Measurements from ENCODE around the gene MRPL36. TPM values are rescaled to one million over a fixed set of nuclear protein-coding genes. Genes with fewer than 3 reads are reported as not detected.

MRPL36 gene
- polyA plus RNA-seq, 1 donor (not counting 4 experiments of a cell fraction or from before 2014, with no cell fraction given) = 121 TPM

GRCh38 chr5:1805326-1805725 lies 5.7 kb upstream of the MRPL36 start:
- Histone ChIP-seq H3K27ac (ENCODE audit: control insufficient read depth, insufficient read depth, low read length) (no peak overlapping the region), H3K79me2 (ENCODE audit: control insufficient read depth, insufficient read depth, low read length) (peaks cover 88% of the 10 kb centered on the region), H3K9me3 (ENCODE audit: control insufficient read depth, low read depth, low read length) (peaks cover 4% of the 10 kb centered on the region), H3K9ac (ENCODE audit: control insufficient read depth, extremely low read depth, insufficient read depth, low read length) (no peak overlapping the region), H3K4me2 (ENCODE audit: control insufficient read depth, extremely low read depth, insufficient read depth, low read depth, low read length) (no peak overlapping the region), H3K9me1 (ENCODE audit: control insufficient read depth, extremely low read depth, insufficient read depth, low read length) (no peaks in the 10 kb centered on the region), H3K36me3 (ENCODE audit: control insufficient read depth in 2 of 2, extremely low read depth in 1 of 2, insufficient read depth in 2 of 2, low read length in 2 of 2) (peaks cover 30 to 66% of the 10 kb centered on the region in 2 experiments), H3K4me1 (ENCODE audit: control insufficient read depth, extremely low read depth, insufficient read depth, low read length) (peaks cover 18% of the 10 kb centered on the region), H3K4me3 (ENCODE audit: control insufficient read depth in 2 of 3, extremely low read depth in 1 of 3, insufficient read depth in 2 of 3, low read depth in 1 of 3, low read length in 3 of 3) (no peak overlapping the region), H2AFZ (ENCODE audit: control insufficient read depth, low read length) (no peak overlapping the region), H4K20me1 (ENCODE audit: control insufficient read depth, extremely low read depth, insufficient read depth, low read length) (no peaks in the 10 kb centered on the region), H3K27me3 (ENCODE audit: control insufficient read depth, extremely low read depth, insufficient read depth, low read length) (no peaks in the 10 kb centered on the region)
- no peak for TF ChIP-seq EZH2 (IDR thresholded peaks at IDR 0.05; ENCODE audit: low read length)
- no peak for TF ChIP-seq CTCF (optimal IDR thresholded peaks at IDR 0.05 in 1 of 3, IDR thresholded peaks at IDR 0.05 in 1 of 3, conservative IDR thresholded peaks at IDR 0.05 in 1 of 3; ENCODE audit: extremely low read depth in 1 of 3, insufficient read depth in 2 of 3, low read length in 3 of 3)
- FAIRE-seq (no peak), DNase-seq (ENCODE audit: low read depth, low spot score) (no peak)
- dilution Hi-C loops (cut with MboI; ENCODE audit: extremely low pct_ligation_motif_present, low sequenced_read_pairs) = no loop called here

GRCh38 chr5:1804001-1804690 lies 4.5 kb upstream of the MRPL36 start:
- no peak for FAIRE-seq
- Histone ChIP-seq H3K4me2 (ENCODE audit: control insufficient read depth, extremely low read depth, insufficient read depth, low read depth, low read length) (no peak overlapping the region), H3K4me1 (ENCODE audit: control insufficient read depth, extremely low read depth, insufficient read depth, low read length) (peaks cover 20% of the 10 kb centered on the region), H3K36me3 (ENCODE audit: control insufficient read depth in 2 of 2, extremely low read depth in 1 of 2, insufficient read depth in 2 of 2, low read length in 2 of 2) (peaks cover 25 to 55% of the 10 kb centered on the region in 2 experiments), H3K79me2 (ENCODE audit: control insufficient read depth, insufficient read depth, low read length) (peaks cover 83% of the 10 kb centered on the region), H4K20me1 (ENCODE audit: control insufficient read depth, extremely low read depth, insufficient read depth, low read length) (no peaks in the 10 kb centered on the region), H3K27me3 (ENCODE audit: control insufficient read depth, extremely low read depth, insufficient read depth, low read length) (no peaks in the 10 kb centered on the region), H3K9ac (ENCODE audit: control insufficient read depth, extremely low read depth, insufficient read depth, low read length) (no peak overlapping the region), H3K9me3 (ENCODE audit: control insufficient read depth, low read depth, low read length) (peaks cover 4% of the 10 kb centered on the region), H3K4me3 (ENCODE audit: control insufficient read depth in 2 of 3, extremely low read depth in 1 of 3, insufficient read depth in 2 of 3, low read depth in 1 of 3, low read length in 3 of 3) (no peak overlapping the region), H2AFZ (ENCODE audit: control insufficient read depth, low read length) (no peak overlapping the region), H3K9me1 (ENCODE audit: control insufficient read depth, extremely low read depth, insufficient read depth, low read length) (no peaks in the 10 kb centered on the region), H3K27ac (ENCODE audit: control insufficient read depth, insufficient read depth, low read length) (no peak overlapping the region)
- dilution Hi-C loops (cut with MboI; ENCODE audit: extremely low pct_ligation_motif_present, low sequenced_read_pairs) = no loop called here
- no peak for DNase-seq (ENCODE audit: low read depth, low spot score)
- TF ChIP-seq CTCF (optimal IDR thresholded peaks at IDR 0.05 in 1 of 3, IDR thresholded peaks at IDR 0.05 in 1 of 3, conservative IDR thresholded peaks at IDR 0.05 in 1 of 3; ENCODE audit: extremely low read depth in 1 of 3, insufficient read depth in 2 of 3, low read length in 3 of 3) = no peak
- TF ChIP-seq EZH2 (IDR thresholded peaks at IDR 0.05; ENCODE audit: low read length) = no peak

Data from keratinocyte (primary cell).